DND-41 (cell line): ENCODE data around the gene SPHK1.
"Not testable (repeated sequence)": the region's sequence is repeated elsewhere in the genome, so short reads cannot be mapped to it uniquely, and the experiment has no call there.

Experiments used
- ATAC-seq: fragments of 200-7000 bp; cut with Tn5 transposase; 3 replicates; pipeline ENCODE4 v1.9.1; 2021; ENCODE audit warnings: low read depth; ENCODE audit not compliant: insufficient read depth
- DNase-seq: peaks from one replicate; pipeline ENCODE4 v3.0.0-alpha.2; 2020
- H2AFZ ChIP-seq: 2 replicates; pipeline ENCODE4 v1.6.0; 2012; ENCODE audit warnings: low read depth, low read length
- H3K27ac ChIP-seq: 2 replicates; pipeline ENCODE4 v1.5.1; 2012; ENCODE audit warnings: low read length, inconsistent platforms
- H3K27me3 ChIP-seq: fragments of 200-600 bp; sonication (generic); 2 replicates; pipeline ENCODE4 v1.6.0; 2012; ENCODE audit warnings: low read length, mild to moderate bottlenecking, inconsistent platforms; ENCODE audit not compliant: insufficient read depth, poor library complexity
- H3K36me3 ChIP-seq: 2 replicates; pipeline ENCODE4 v1.5.1; 2012; ENCODE audit warnings: low read length, inconsistent platforms; ENCODE audit not compliant: insufficient read depth
- H3K4me1 ChIP-seq: 2 replicates; pipeline ENCODE4 v1.5.1; 2012; ENCODE audit warnings: mild to moderate bottlenecking, low read length; ENCODE audit not compliant: insufficient read depth
- H3K4me2 ChIP-seq: 2 replicates; pipeline ENCODE4 v1.6.0; 2012; ENCODE audit warnings: mild to moderate bottlenecking, moderate library complexity, low read length, inconsistent platforms; ENCODE audit not compliant: insufficient read depth
- H3K4me3 ChIP-seq, 2 experiments: fragments of 200-600 bp in 1 of 2; shearing (Covaris generic) in 1 of 2; 2 replicates each; pipeline ENCODE4 v1.5.1; 2012 to 2016; ENCODE audit warnings: inconsistent platforms in 2 of 2, low read length in 2 of 2, mild to moderate bottlenecking in 2 of 2, low read depth in 1 of 2, moderate library complexity in 1 of 2
- H3K79me2 ChIP-seq: 2 replicates; pipeline ENCODE4 v1.6.0; 2012; ENCODE audit warnings: low read length, inconsistent platforms; ENCODE audit not compliant: insufficient read depth
- H3K9ac ChIP-seq: 2 replicates; pipeline ENCODE4 v1.6.0; 2012; ENCODE audit warnings: low read depth, mild to moderate bottlenecking, inconsistent platforms, low read length, moderate library complexity
- H3K9me3 ChIP-seq: 2 replicates; pipeline ENCODE4 v1.5.1; 2012; ENCODE audit warnings: low read length, moderate library complexity, mild to moderate bottlenecking, inconsistent platforms; ENCODE audit not compliant: insufficient read depth, severe bottlenecking
- H4K20me1 ChIP-seq: 2 replicates; pipeline ENCODE4 v1.6.0; 2012; ENCODE audit warnings: low read length; ENCODE audit not compliant: insufficient read depth
- CTCF ChIP-seq: IDR thresholded peaks from 2 replicates; pipeline ENCODE4 v1.5.1; 2012; ENCODE audit warnings: borderline replicate concordance, low read length, moderate library complexity, mild to moderate bottlenecking; ENCODE audit not compliant: poor library complexity, severe bottlenecking; ENCODE audit errors: extremely low read depth
- EZH2 ChIP-seq: IDR thresholded peaks from 3 replicates; pipeline ENCODE4 v1.6.1; 2012; ENCODE audit warnings: borderline replicate concordance, low read depth, mild to moderate bottlenecking, moderate library complexity, low read length, inconsistent platforms; ENCODE audit not compliant: severe bottlenecking

Gene SPHK1

GRCh38 chr17:76359375-76359774, 25.0 kb upstream of the SPHK1 start:
- Histone ChIP-seq H3K79me2 (no peaks in the 10 kb centered on the region), H3K27me3 (no peaks in the 10 kb centered on the region), H4K20me1 (no peaks in the 10 kb centered on the region), H2AFZ (no peak overlapping the region), H3K4me2 (no peak overlapping the region), H3K9ac (no peak overlapping the region), H3K4me1 (peaks cover 9% of the 10 kb centered on the region), H3K27ac (no peak overlapping the region), H3K9me3 (no peaks in the 10 kb centered on the region), H3K36me3 (no peaks in the 10 kb centered on the region), H3K4me3 (no peak overlapping the region)
- no peak for DNase-seq
- no peak for TF ChIP-seq CTCF
- no peak for TF ChIP-seq EZH2
- no peak for ATAC-seq

GRCh38 chr17:76359776-76360175, 24.6 kb upstream of the SPHK1 start:
- not testable (repeated sequence) for H3K4me1 ChIP-seq, H3K79me2 ChIP-seq, H3K36me3 ChIP-seq, H4K20me1 ChIP-seq, H3K27ac ChIP-seq, H3K4me2 ChIP-seq, DNase-seq, H3K9me3 ChIP-seq, H3K27me3 ChIP-seq, H2AFZ ChIP-seq, ATAC-seq, H3K4me3 ChIP-seq, H3K9ac ChIP-seq

GRCh38 chr17:76360461-76360860, 23.9 kb upstream of the SPHK1 start:
- Histone ChIP-seq H3K36me3 (no peaks in the 10 kb centered on the region), H3K9me3 (no peaks in the 10 kb centered on the region), H3K4me3 (no peak overlapping the region), H2AFZ (no peak overlapping the region), H3K79me2 (no peaks in the 10 kb centered on the region), H3K27me3 (no peaks in the 10 kb centered on the region), H3K4me2 (no peak overlapping the region), H3K4me1 (no peaks in the 10 kb centered on the region), H3K27ac (no peak overlapping the region), H3K9ac (no peak overlapping the region), H4K20me1 (no peaks in the 10 kb centered on the region)
- TF ChIP-seq CTCF (no peak), EZH2 (no peak)
- DNase-seq (no peak), ATAC-seq (no peak)

- TF ChIP-seq EZH2, result no peak
- no peak for TF ChIP-seq CTCF
- Histone ChIP-seq H3K4me2 (no peak overlapping the region), H4K20me1 (no peaks in the 10 kb centered on the region), H3K36me3 (no peaks in the 10 kb centered on the region), H3K4me3 (no peak overlapping the region), H3K9ac (no peak overlapping the region), H3K9me3 (no peaks in the 10 kb centered on the region), H3K4me1 (peaks cover 3% of the 10 kb centered on the region), H2AFZ (no peak overlapping the region), H3K27ac (no peak overlapping the region), H3K79me2 (no peaks in the 10 kb centered on the region), H3K27me3 (no peaks in the 10 kb centered on the region)
- ATAC-seq, result no peak
- DNase-seq, result no peak
Observed at GRCh38 chr17:76363107-76363842, 21.1 kb upstream of the SPHK1 start.
